ENCODE results near the gene GSPT1. TPM values are rescaled to one million over a fixed set of nuclear protein-coding genes. Genes with fewer than 3 reads are reported as not detected.
A peak's percentile ranks its signal among the peaks of the same experiment; 100 is the strongest.

GSPT1 gene
- total RNA-seq, 1 donor from 2014 or later = 60.5 TPM

- H3K4me1 ChIP-seq (ENCODE audit: control insufficient read depth in 3 of 3, insufficient read depth in 3 of 3, low read length in 3 of 3) = peaks cover 18 to 39% (median 28%) of the 10 kb centered on the region in 3 donors
- H3K9ac ChIP-seq (ENCODE audit: low read depth in 1 of 3, low read length in 3 of 3) = peak overlapping the region; percentile 84 to 90 (median 89)
- H3K27me3 ChIP-seq (ENCODE audit: control insufficient read depth in 3 of 3, insufficient read depth in 3 of 3, low read length in 3 of 3) = no peaks in the 10 kb centered on the region
- H3K4me3 ChIP-seq (ENCODE audit: low read length in 3 of 3) = peak overlapping the region; percentile 82 to 93 (median 89)
- no peaks in the 10 kb centered on the region for H3K36me3 ChIP-seq (ENCODE audit: control insufficient read depth in 3 of 3, insufficient read depth in 3 of 3, low read length in 3 of 3)
- H3K9me3 ChIP-seq (ENCODE audit: control insufficient read depth in 3 of 3, low read length in 3 of 3) = no peaks in the 10 kb centered on the region
- peak overlapping the region; percentile 89 for H3K27ac ChIP-seq (ENCODE audit: low read depth, low read length)
Observed at GRCh38 chr16:11914210-11915113, 1.3 kb downstream of the GSPT1 start.

- Histone ChIP-seq H3K9ac (ENCODE audit: low read depth in 1 of 3, low read length in 3 of 3) (peak overlapping the region; percentile 84 to 90 (median 89)), H3K27ac (ENCODE audit: low read depth, low read length) (no peak overlapping the region), H3K9me3 (ENCODE audit: control insufficient read depth in 3 of 3, low read length in 3 of 3) (no peaks in the 10 kb centered on the region), H3K36me3 (ENCODE audit: control insufficient read depth in 3 of 3, insufficient read depth in 3 of 3, low read length in 3 of 3) (no peaks in the 10 kb centered on the region), H3K27me3 (ENCODE audit: control insufficient read depth in 3 of 3, insufficient read depth in 3 of 3, low read length in 3 of 3) (no peaks in the 10 kb centered on the region), H3K4me3 (ENCODE audit: low read length in 3 of 3) (peak overlapping the region; percentile 82 to 93 (median 89)), H3K4me1 (ENCODE audit: control insufficient read depth in 3 of 3, insufficient read depth in 3 of 3, low read length in 3 of 3) (peaks cover 18 to 39% (median 28%) of the 10 kb centered on the region in 3 donors)
Observed at GRCh38 chr16:11913425-11914079, 2.2 kb downstream of the GSPT1 start.

DNA sequence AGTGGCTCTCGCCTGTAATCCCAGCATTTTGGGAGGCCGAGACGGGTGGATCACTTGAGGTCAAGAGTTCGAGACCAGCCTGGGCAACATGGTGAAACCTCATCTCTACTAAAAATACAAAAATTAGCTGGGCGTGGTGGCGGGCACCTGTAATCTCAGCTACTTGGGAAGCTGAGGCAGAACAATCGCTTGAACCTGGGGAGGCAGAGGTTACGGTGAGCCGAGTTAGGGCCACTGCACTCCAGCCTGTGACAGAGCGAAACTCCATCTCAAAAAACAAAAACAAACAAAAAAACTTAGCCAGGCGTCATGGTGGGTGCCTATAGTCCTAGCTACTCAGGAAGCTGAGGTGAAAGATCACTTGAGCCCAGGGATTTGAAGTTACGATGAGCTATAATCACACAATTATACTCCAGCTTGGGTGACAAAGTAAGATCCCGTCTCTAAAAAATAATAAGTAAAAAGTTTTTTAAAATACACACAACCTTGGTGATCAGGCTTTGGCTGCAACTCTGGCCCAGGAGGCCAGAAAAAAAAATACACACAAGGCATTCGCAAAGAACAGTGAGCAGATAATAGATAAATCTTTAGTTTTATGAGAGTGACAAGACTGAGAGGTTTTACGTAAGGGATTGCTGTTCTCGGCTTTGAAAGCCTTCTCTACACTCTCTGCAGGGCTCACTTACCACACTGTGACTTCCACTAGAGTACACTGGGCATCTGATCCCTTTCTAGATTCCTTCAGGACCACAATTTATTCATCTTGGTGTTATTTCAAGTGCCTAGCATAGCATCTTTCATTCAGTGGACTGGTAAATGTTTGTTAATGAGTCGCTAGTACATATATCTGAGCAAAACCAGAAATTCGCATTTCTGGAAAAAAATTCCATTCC is 5.9 kb downstream of the GSPT1 start:
- Histone ChIP-seq H3K27me3 (ENCODE audit: control insufficient read depth in 3 of 3, insufficient read depth in 3 of 3, low read length in 3 of 3) (no peaks in the 10 kb centered on the region), H3K9ac (ENCODE audit: low read depth in 1 of 3, low read length in 3 of 3) (no peak overlapping the region), H3K4me1 (ENCODE audit: control insufficient read depth in 3 of 3, insufficient read depth in 3 of 3, low read length in 3 of 3) (peaks cover 18 to 36% (median 26%) of the 10 kb centered on the region in 3 donors), H3K36me3 (ENCODE audit: control insufficient read depth in 3 of 3, insufficient read depth in 3 of 3, low read length in 3 of 3) (no peaks in the 10 kb centered on the region), H3K27ac (ENCODE audit: low read depth, low read length) (no peak overlapping the region), H3K9me3 (ENCODE audit: control insufficient read depth in 3 of 3, low read length in 3 of 3) (no peaks in the 10 kb centered on the region), H3K4me3 (ENCODE audit: low read length in 3 of 3) (no peak overlapping the region)

GRCh38 chr16:11907160-11907970 is 8.4 kb downstream of the GSPT1 start:
- Histone ChIP-seq H3K4me3 (ENCODE audit: low read length in 3 of 3) (no peak overlapping the region), H3K4me1 (ENCODE audit: control insufficient read depth in 3 of 3, insufficient read depth in 3 of 3, low read length in 3 of 3) (peaks cover 6 to 20% (median 14%) of the 10 kb centered on the region in 3 donors), H3K9me3 (ENCODE audit: control insufficient read depth in 3 of 3, low read length in 3 of 3) (no peaks in the 10 kb centered on the region), H3K9ac (ENCODE audit: low read depth in 1 of 3, low read length in 3 of 3) (no peak overlapping the region), H3K36me3 (ENCODE audit: control insufficient read depth in 3 of 3, insufficient read depth in 3 of 3, low read length in 3 of 3) (no peaks in the 10 kb centered on the region), H3K27me3 (ENCODE audit: control insufficient read depth in 3 of 3, insufficient read depth in 3 of 3, low read length in 3 of 3) (no peaks in the 10 kb centered on the region), H3K27ac (ENCODE audit: low read depth, low read length) (no peak overlapping the region)

GRCh38 chr16:11903906-11904305 is 11.8 kb downstream of the GSPT1 start:
- Histone ChIP-seq H3K36me3 (ENCODE audit: control insufficient read depth in 3 of 3, insufficient read depth in 3 of 3, low read length in 3 of 3) (no peaks in the 10 kb centered on the region), H3K9ac (ENCODE audit: low read depth in 1 of 3, low read length in 3 of 3) (no peak overlapping the region), H3K4me1 (ENCODE audit: control insufficient read depth in 3 of 3, insufficient read depth in 3 of 3, low read length in 3 of 3) (peaks cover 3 to 6% (median 6%) of the 10 kb centered on the region in 3 donors), H3K27ac (ENCODE audit: low read depth, low read length) (no peak overlapping the region), H3K27me3 (ENCODE audit: control insufficient read depth in 3 of 3, insufficient read depth in 3 of 3, low read length in 3 of 3) (no peaks in the 10 kb centered on the region), H3K9me3 (ENCODE audit: control insufficient read depth in 3 of 3, low read length in 3 of 3) (no peaks in the 10 kb centered on the region), H3K4me3 (ENCODE audit: low read length in 3 of 3) (no peak overlapping the region)

- Histone ChIP-seq H3K4me3 (ENCODE audit: low read length in 3 of 3) (no peak overlapping the region), H3K27me3 (ENCODE audit: control insufficient read depth in 3 of 3, insufficient read depth in 3 of 3, low read length in 3 of 3) (no peaks in the 10 kb centered on the region), H3K36me3 (ENCODE audit: control insufficient read depth in 3 of 3, insufficient read depth in 3 of 3, low read length in 3 of 3) (no peaks in the 10 kb centered on the region), H3K9me3 (ENCODE audit: control insufficient read depth in 3 of 3, low read length in 3 of 3) (no peaks in the 10 kb centered on the region), H3K27ac (ENCODE audit: low read depth, low read length) (no peak overlapping the region), H3K4me1 (ENCODE audit: control insufficient read depth in 3 of 3, insufficient read depth in 3 of 3, low read length in 3 of 3) (peaks cover 3% of the 10 kb centered on the region in 3 donors), H3K9ac (ENCODE audit: low read depth in 1 of 3, low read length in 3 of 3) (no peak overlapping the region)
Observed at GRCh38 chr16:11901091-11901490, 14.7 kb downstream of the GSPT1 start.

DNA sequence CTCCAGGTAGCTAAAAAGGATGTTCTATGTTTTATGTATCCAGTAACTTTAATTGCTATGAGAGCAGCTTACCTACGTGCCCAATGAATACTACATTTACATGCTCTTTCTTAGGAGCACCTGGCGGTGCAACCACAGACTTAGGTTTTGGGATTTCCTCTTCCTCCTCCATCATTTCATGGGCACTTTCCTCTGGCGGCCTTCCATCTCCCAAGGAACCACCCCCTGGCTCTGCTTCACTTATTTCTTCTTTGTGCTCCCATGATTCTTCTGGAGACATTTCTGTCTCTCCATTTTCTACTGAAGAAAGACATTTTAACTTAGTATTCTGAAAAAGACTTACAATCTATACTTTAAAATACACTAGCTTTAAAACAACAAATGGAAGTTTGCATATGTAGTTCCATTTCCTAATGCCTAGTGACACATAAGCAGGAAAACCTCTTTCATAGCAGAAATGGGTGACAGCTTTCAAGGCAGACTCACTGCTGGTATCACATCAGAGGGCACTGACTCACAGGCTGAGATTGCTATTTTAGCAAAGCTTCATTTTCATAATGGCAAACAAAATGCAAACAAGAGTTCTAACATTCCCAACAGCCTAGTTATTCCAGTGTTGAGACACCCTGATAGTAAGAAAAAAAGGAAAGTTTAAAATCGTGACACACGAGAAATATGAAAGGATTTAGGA is 19.1 kb downstream of the GSPT1 start:
- peaks cover 11 to 18% (median 12%) of the 10 kb centered on the region in 3 donors for H3K36me3 ChIP-seq (ENCODE audit: control insufficient read depth in 3 of 3, insufficient read depth in 3 of 3, low read length in 3 of 3)
- no peak overlapping the region for H3K4me3 ChIP-seq (ENCODE audit: low read length in 3 of 3)
- no peaks in the 10 kb centered on the region for H3K27me3 ChIP-seq (ENCODE audit: control insufficient read depth in 3 of 3, insufficient read depth in 3 of 3, low read length in 3 of 3)
- H3K9ac ChIP-seq (ENCODE audit: low read depth in 1 of 3, low read length in 3 of 3) = no peak overlapping the region
- peaks cover 3% of the 10 kb centered on the region in 3 donors for H3K4me1 ChIP-seq (ENCODE audit: control insufficient read depth in 3 of 3, insufficient read depth in 3 of 3, low read length in 3 of 3)
- no peak overlapping the region for H3K27ac ChIP-seq (ENCODE audit: low read depth, low read length)
- H3K9me3 ChIP-seq (ENCODE audit: control insufficient read depth in 3 of 3, low read length in 3 of 3) = no peaks in the 10 kb centered on the region

GRCh38 chr16:11893571-11893970 is 22.2 kb downstream of the GSPT1 start:
- Histone ChIP-seq H3K27me3 (ENCODE audit: control insufficient read depth in 3 of 3, insufficient read depth in 3 of 3, low read length in 3 of 3) (no peaks in the 10 kb centered on the region), H3K4me3 (ENCODE audit: low read length in 3 of 3) (no peak overlapping the region), H3K4me1 (ENCODE audit: control insufficient read depth in 3 of 3, insufficient read depth in 3 of 3, low read length in 3 of 3) (no peaks in the 10 kb centered on the region), H3K9ac (ENCODE audit: low read depth in 1 of 3, low read length in 3 of 3) (no peak overlapping the region), H3K36me3 (ENCODE audit: control insufficient read depth in 3 of 3, insufficient read depth in 3 of 3, low read length in 3 of 3) (peaks cover 15 to 25% (median 21%) of the 10 kb centered on the region in 3 donors), H3K9me3 (ENCODE audit: control insufficient read depth in 3 of 3, low read length in 3 of 3) (no peaks in the 10 kb centered on the region), H3K27ac (ENCODE audit: low read depth, low read length) (no peak overlapping the region)

Data from skeletal muscle tissue (tissue), 4 donors.